ENCODE data around the gene MICAL1.

MICAL1 gene

GRCh38 chr6:109475625-109476024 lies 20.1 kb upstream of the MICAL1 start:
- DNase-seq (ENCODE audit: low read depth): no peak
- no peak for TF ChIP-seq CTCF (IDR thresholded peaks at IDR 0.05; ENCODE audit: low read depth, low read length, missing control alignments)
- H3K4me3 ChIP-seq (ENCODE audit: low read depth, low read length): no peak overlapping the region

GRCh38 chr6:109474995-109475394 lies 19.4 kb upstream of the MICAL1 start:
- DNase-seq (ENCODE audit: low read depth): no peak
- no peak for TF ChIP-seq CTCF (IDR thresholded peaks at IDR 0.05; ENCODE audit: low read depth, low read length, missing control alignments)
- no peak overlapping the region for H3K4me3 ChIP-seq (ENCODE audit: low read depth, low read length)

GRCh38 chr6:109473120-109473519 lies 17.5 kb upstream of the MICAL1 start:
- H3K4me3 ChIP-seq (ENCODE audit: low read depth, low read length): no peak overlapping the region
- no peak for DNase-seq (ENCODE audit: low read depth)
- no peak for TF ChIP-seq CTCF (IDR thresholded peaks at IDR 0.05; ENCODE audit: low read depth, low read length, missing control alignments)

- DNase-seq (ENCODE audit: low read depth): no peak
- no peak overlapping the region for H3K4me3 ChIP-seq (ENCODE audit: low read depth, low read length)
- no peak for TF ChIP-seq CTCF (IDR thresholded peaks at IDR 0.05; ENCODE audit: low read depth, low read length, missing control alignments)
Observed at GRCh38 chr6:109472132-109472995, 16.8 kb upstream of the MICAL1 start.

- no peak for TF ChIP-seq CTCF (IDR thresholded peaks at IDR 0.05; ENCODE audit: low read depth, low read length, missing control alignments)
- DNase-seq (ENCODE audit: low read depth): no peak
- H3K4me3 ChIP-seq (ENCODE audit: low read depth, low read length): no peak overlapping the region
Observed at GRCh38 chr6:109471105-109471810, 15.7 kb upstream of the MICAL1 start.

GRCh38 chr6:109469591-109470189 lies 14.1 kb upstream of the MICAL1 start:
- no peak overlapping the region for H3K4me3 ChIP-seq (ENCODE audit: low read depth, low read length)
- TF ChIP-seq CTCF (IDR thresholded peaks at IDR 0.05; ENCODE audit: low read depth, low read length, missing control alignments): no peak
- DNase-seq (ENCODE audit: low read depth): no peak

Measured in GM12864 (cell line).